Measurements from ENCODE around the gene OLFM1.

OLFM1 gene

DNA sequence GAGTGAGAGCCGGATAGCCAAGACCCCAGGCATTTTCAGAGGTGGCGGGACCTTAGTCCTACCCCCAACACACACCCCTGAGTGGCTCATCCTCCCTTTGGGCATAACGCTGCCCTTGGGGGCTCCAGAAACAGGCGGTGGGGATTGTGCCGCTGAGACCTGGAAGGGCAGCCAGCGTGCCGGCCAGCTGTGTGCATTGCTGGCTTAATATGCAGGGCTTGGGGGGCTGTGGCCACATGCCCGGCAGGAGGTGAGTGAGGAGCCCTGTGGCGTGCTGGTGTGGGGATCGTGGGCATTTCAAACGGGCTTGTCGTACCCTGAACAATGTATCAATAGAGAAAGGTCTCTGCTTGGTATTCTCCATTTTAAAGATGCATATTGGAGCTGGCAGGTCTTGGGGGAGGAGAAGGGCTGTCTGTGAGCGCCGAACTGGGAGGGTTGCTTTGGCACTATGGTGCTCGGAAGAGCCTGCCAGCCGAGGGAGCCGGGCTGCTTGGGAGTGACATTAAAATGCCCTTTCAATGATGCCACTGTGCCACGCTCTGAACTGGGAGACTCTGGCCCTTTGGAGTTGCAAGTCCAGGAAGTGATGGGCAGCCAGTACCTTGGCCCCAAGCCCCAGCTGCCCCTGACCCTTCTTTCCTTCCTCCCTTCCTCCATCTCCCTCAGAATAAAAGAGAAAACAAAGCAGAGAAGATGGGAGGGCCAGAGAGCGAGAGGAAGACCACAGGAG, 11.2 kb upstream of the OLFM1 start:
- DNase-seq (ENCODE audit: low read depth in 2 of 2, low spot score in 1 of 2): no peak

GRCh38 chr9:135076876-135077430, 10.5 kb upstream of the OLFM1 start:
- DNase-seq (ENCODE audit: low read depth in 2 of 2, low spot score in 1 of 2): no peak

- DNase-seq (ENCODE audit: low read depth in 2 of 2, low spot score in 1 of 2): no peak
Observed at GRCh38 chr9:135077497-135078200, 9.8 kb upstream of the OLFM1 start.

- no peak for DNase-seq (ENCODE audit: low read depth in 2 of 2, low spot score in 1 of 2)
Observed at GRCh38 chr9:135078361-135078821, 9.1 kb upstream of the OLFM1 start.

DNA sequence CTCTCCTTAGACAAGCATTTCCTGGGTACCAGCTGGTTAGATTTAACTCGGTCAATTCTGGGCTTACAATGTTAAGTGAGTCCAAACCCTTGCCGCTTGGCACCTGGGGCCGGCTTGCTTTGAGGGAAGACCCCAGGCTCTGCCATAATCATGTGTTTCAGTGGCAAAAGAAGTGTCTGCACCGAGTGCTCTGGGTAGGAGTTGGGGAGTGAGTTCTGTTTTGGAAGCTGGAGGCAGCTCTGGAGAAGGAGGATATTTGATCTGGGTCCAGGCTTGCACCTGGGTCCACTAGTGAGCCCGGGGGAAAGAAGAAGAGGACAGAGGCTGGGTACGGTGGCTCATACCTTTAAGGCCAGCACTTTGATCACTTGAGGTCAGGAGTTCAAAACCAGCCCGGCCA, 8.4 kb upstream of the OLFM1 start:
- no peak for DNase-seq (ENCODE audit: low read depth in 2 of 2, low spot score in 1 of 2)

DNA sequence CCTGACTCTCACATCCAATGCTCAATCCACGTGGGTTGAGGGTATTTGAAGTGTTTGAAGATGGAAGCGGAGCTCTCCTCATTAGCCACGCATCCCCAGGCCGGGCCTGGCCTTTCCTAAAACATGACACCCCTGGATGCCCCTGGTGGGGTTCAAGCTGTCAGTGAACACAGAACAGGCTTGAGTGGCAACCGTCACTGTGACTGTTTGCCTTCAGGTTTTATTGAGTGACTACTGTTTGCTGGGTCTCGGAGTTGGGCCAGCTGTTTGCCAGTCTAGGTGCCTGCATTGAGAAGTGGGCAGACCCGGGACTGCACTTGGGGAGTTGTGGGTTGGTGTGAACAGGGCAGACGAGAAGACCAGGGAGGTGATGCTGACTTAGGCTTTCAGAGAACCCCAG, 7.8 kb upstream of the OLFM1 start:
- DNase-seq (ENCODE audit: low read depth in 2 of 2, low spot score in 1 of 2): no peak

- no peak for DNase-seq (ENCODE audit: low read depth in 2 of 2, low spot score in 1 of 2)
Observed at GRCh38 chr9:135080286-135081263, 6.9 kb upstream of the OLFM1 start.

DNA sequence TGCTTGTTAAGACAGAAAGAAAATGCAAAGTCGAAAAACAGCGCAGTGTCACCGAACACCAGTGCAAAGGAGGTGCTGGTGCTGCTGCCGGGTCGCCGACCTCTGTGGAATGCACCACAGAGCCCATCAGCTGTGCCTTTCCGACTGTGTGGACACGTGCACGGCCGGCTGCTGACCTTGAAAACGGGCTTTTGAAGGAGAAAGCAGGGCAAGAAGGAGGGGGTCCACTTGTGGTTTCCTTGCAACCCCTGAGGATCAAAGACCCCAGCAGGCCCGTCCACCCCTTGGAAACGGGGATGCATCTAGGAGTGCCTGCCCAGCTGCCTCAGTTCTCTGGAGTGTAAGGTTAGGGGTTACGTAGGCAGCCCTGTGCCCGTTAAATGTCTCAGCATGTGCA, 6.2 kb upstream of the OLFM1 start:
- no peak for DNase-seq (ENCODE audit: low read depth in 2 of 2, low spot score in 1 of 2)

DNA sequence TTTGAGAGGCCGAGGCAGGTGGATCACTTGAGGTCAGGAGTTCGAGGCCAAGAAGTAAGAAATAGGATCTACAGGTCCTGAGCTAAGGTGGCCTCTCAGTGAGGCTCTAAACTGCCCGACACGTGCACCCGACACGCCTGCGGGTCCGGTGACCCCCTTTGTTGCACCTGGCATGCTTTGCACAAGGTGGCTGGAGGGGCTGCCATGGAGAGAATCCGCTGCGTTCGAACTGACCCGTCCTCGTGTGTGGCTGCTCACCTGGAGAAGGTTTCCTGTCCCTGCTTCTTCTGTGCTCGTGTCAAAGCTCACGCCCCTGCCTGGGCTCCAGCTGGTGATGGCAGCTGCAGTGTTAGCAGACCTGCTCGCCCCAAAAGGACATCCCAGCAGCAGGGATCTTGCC, 5.7 kb upstream of the OLFM1 start:
- no peak for DNase-seq (ENCODE audit: low read depth in 2 of 2, low spot score in 1 of 2)

- no peak for DNase-seq (ENCODE audit: low read depth in 2 of 2, low spot score in 1 of 2)
Observed at GRCh38 chr9:135082536-135082935, 4.9 kb upstream of the OLFM1 start.

DNA sequence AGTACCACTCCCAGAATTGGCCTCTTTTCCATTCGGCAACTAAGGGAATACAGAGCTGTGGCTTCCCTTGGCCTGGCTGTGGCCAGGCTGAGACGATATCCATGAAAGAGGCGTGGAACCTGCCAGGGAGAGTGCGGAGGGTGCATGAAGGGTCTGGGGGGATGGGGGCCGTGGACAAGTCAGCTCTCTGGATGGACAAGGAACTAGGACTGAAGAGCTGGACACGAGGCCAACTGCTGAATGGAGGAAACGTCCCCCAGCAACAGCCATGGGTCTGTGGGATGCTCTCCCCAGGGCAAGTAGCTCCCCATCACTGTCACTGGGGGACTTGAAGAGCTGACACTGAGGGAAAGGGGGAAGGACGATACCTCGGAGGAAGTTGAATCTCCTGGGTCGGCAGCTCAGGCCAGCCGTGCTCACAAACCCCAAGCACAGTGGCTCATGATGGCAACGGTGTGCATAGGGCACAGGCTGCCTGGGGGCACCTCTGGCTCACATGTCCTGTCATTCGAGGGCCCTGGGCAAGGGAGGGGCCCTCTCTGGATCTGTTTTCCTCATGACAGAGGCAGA, 4.1 kb upstream of the OLFM1 start:
- no peak for DNase-seq (ENCODE audit: low read depth in 2 of 2, low spot score in 1 of 2)

DNA sequence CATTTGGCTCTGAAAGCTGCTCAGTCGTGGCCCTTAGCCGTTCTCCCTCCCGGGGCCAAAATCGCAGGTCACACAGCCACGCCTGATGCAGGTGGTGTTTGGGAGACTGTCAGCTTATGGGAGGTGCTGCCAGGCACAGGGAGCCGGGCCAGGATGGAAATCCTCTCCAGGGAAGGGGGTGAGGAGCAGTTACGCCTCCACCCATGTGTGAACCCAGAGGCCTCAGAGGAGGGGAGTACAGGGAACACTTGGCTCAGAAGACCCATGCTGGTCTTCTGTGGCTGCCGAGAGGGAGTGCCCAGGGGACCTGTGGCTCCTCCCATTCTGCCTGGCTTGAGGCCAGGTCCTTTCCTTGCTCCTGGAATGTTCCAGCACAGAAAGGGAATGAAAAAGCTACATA, 3.6 kb upstream of the OLFM1 start:
- no peak for DNase-seq (ENCODE audit: low read depth in 2 of 2, low spot score in 1 of 2)

- DNase-seq (ENCODE audit: low read depth in 2 of 2, low spot score in 1 of 2): no peak
Observed at GRCh38 chr9:135084262-135084661, 3.2 kb upstream of the OLFM1 start.

- DNase-seq (ENCODE audit: low read depth in 2 of 2, low spot score in 1 of 2): no peak
Observed at GRCh38 chr9:135084881-135085760, 2.3 kb upstream of the OLFM1 start.

DNA sequence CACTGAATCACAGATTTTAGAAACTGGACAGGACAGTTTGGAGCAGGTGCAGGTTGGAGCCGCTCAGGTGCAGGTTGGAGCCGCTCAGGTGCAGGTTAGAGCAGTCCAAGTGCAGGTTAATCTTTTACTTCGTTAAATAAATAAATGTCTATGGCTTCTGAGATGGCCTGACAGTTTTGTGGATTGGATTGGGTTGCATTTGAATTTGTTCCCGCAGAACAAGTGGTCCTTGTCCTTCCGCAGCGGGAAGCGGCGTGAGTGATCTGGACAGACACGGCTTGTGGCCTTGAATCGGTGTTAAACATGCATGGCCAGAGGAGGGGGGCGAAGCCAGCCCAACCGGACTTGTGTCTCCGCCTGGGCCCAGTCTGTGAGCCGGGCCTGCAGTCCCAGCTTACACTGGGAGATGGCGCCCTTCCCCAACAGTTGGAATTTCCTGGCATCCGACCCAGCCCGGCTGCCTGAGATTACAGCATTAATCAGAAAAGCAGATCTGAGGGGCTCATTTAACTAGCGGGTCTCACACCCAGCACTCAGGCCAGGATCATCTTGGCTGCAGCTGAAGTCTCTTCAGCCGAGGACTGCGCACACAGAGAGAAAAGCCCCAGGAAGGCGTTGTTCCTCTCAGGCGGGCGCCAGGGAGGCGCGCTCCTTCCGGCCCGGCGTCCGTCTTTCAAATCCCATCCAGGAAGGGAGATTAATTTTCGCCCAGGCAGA, 1.5 kb upstream of the OLFM1 start:
- DNase-seq (ENCODE audit: low read depth in 2 of 2, low spot score in 1 of 2): no peak

DNA sequence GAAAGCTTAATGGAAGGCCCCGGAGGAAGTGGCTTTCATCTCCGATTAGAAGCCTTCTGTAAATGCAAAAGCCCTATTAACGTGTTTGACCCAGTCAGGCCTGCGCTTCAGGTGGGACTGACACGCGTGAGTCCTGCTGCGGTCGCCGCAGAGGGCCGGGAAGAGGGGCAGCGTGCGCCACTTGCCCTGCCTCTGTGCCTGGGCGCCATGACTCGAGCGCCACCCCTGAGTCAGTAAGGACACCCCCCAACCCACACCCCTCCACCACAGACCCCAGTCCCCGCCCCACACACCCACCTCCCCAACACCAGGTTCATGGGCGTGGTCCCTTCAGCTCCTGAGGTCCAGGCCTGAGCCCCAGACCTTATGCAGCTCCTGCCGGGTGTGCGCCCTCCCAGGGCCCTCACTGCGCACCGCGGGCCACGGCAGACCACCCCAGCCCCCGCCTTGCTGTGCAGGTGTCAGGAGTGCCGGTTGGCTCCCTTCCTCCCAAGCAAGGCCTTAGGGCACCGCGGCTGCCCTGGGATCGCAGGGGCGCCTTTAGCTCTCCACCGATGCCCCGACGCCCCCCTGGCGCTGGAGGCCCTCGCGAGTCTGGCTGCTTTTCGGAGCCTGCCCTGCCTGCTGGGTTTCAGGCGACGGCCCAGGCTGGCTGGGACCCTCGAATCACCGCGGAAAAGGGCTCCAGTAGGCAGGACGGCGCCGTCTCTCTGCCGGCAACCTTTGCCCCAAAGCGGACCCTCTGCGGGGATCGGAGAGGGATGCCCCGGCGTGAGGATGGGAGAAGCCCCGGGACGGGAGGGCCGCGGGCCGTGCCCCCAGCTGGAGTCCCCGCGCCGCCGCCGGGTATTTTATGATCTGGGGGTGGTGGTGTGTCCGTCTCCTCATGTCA, 625 bp upstream of the OLFM1 start:
- DNase-seq (ENCODE audit: low read depth in 2 of 2, low spot score in 1 of 2): no peak

GRCh38 chr9:135087899-135088347, 455 bp downstream of the OLFM1 start:
- DNase-seq (ENCODE audit: low read depth in 2 of 2, low spot score in 1 of 2): no peak

DNA sequence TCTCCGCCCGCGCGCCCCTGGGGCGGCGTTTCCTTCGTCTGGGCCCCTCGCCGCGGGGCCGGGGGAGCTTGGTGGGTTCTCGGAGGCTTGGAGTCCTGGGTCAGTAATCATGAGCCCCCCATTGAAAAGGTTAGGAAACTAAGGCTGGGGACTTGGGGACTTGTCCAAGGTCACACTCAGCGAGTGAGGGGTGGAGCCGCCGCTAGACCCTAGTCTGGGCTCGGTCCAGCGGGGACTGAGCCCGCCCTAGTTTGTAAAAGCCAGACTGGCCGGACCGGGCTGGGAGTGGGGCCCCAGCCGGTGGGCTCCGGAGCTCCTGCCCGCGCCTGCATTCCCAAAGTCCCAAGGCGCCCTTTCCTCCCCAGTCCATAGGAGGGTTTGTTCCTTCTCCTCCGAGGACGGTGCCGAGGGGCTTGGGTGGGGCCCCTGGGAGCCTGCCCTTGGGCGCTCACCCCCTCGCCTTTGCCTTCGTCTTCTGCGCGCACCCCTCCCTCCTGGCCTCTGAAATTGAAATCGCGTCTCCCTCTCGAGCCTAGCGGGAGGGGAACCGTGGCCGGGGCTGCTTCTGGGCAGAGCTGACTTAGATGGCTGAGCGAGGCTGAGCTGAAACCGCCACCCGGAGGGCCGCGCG, 995 bp downstream of the OLFM1 start:
- DNase-seq (ENCODE audit: low read depth in 2 of 2, low spot score in 1 of 2): no peak

Measured in stimulated activated CD8-positive, alpha-beta memory T cell treated with anti-CD3 and anti-CD28 coated beads, Interleukin-4, amount 100 ng/mL, for 4 hours (primary cell).